GM06990 (cell line): ENCODE results near the gene VNN1.

ENCODE experiments used
- DNase-seq: peaks from one replicate; pipeline ENCODE4 v3.0.0-alpha.2; 2011; ENCODE audit not compliant: insufficient read length; ENCODE audit errors: extremely low read depth
- H3K27me3 ChIP-seq: replicated peaks from 2 replicates; pipeline ENCODE4 v1.6.0; 2011; ENCODE audit warnings: low read length; ENCODE audit not compliant: control insufficient read depth, insufficient read depth
- H3K36me3 ChIP-seq: 2 replicates; pipeline ENCODE4 v1.5.1; 2011; ENCODE audit warnings: low read length; ENCODE audit not compliant: control insufficient read depth, insufficient read depth
- H3K4me3 ChIP-seq: replicated peaks from 2 replicates; pipeline ENCODE4 v1.5.1; 2011; ENCODE audit warnings: low read depth, mild to moderate bottlenecking, control low read depth, low read length
- CTCF ChIP-seq: IDR thresholded peaks from 2 replicates; pipeline ENCODE4 v1.5.1; 2011; ENCODE audit warnings: low read length, control low read depth, mild to moderate bottlenecking, inconsistent platforms; ENCODE audit not compliant: insufficient read depth, poor library complexity, severe bottlenecking

The VNN1 gene

GRCh38 chr6:132742495-132742894 is 28.6 kb upstream of the VNN1 start:
- Histone ChIP-seq H3K4me3 (no peak overlapping the region), H3K27me3 (no peaks in the 10 kb centered on the region), H3K36me3 (no peaks in the 10 kb centered on the region)
- DNase-seq, result no peak
- TF ChIP-seq CTCF, result no peak

- DNase-seq, result no peak
- no peak for TF ChIP-seq CTCF
- Histone ChIP-seq H3K27me3 (no peaks in the 10 kb centered on the region), H3K4me3 (no peak overlapping the region), H3K36me3 (no peaks in the 10 kb centered on the region)
Measured at GRCh38 chr6:132741281-132741680, 27.4 kb upstream of the VNN1 start.

- no peak overlapping the region for H3K4me3 ChIP-seq
- no peaks in the 10 kb centered on the region for H3K27me3 ChIP-seq
- H3K36me3 ChIP-seq, result no peaks in the 10 kb centered on the region
- no peak for DNase-seq
- no peak for TF ChIP-seq CTCF
Measured at GRCh38 chr6:132736239-132736638, 22.4 kb upstream of the VNN1 start.

GRCh38 chr6:132734694-132735236 is 20.9 kb upstream of the VNN1 start:
- DNase-seq, result no peak
- Histone ChIP-seq H3K27me3 (no peaks in the 10 kb centered on the region), H3K36me3 (no peaks in the 10 kb centered on the region), H3K4me3 (no peak overlapping the region)
- TF ChIP-seq CTCF, result peak; percentile 35

- H3K27me3 ChIP-seq, result no peaks in the 10 kb centered on the region
- TF ChIP-seq CTCF, result no peak
- no peak overlapping the region for H3K4me3 ChIP-seq
- no peak for DNase-seq
- no peaks in the 10 kb centered on the region for H3K36me3 ChIP-seq
Measured at GRCh38 chr6:132733814-132734213, 20.0 kb upstream of the VNN1 start.

- Histone ChIP-seq H3K36me3 (no peaks in the 10 kb centered on the region), H3K4me3 (no peak overlapping the region), H3K27me3 (no peaks in the 10 kb centered on the region)
- DNase-seq, result no peak
- no peak for TF ChIP-seq CTCF
Measured at GRCh38 chr6:132733283-132733682, 19.4 kb upstream of the VNN1 start.
